K562 (cell line): Measurements from ENCODE around the gene PREB. TPM values are rescaled to one million over a fixed set of nuclear protein-coding genes. Genes with fewer than 3 reads are reported as not detected.

Experiments used
- C11orf30 ChIP-seq: fragments of 450-650 bp; IDR thresholded peaks from 2 replicates; pipeline ENCODE4 v1.6.1; 2016; ENCODE audit warnings: low read depth, mild to moderate bottlenecking
- CTBP1 ChIP-seq: fragments of 450-650 bp; IDR thresholded peaks from 2 replicates; pipeline ENCODE4 v1.6.1; 2016; ENCODE audit warnings: borderline replicate concordance
- CTCF ChIP-seq, 3 experiments: IDR thresholded peaks in 2 of 3; conservative IDR thresholded peaks in 1 of 3; 2 replicates each; pipeline ENCODE4 v1.5.1; 2011 to 2012; ENCODE audit warnings: low read length in 3 of 3, mild to moderate bottlenecking in 3 of 3, control low read depth in 2 of 3, improper control_type of control experiment in 1 of 3, inconsistent platforms in 1 of 3, low read depth in 1 of 3, mixed read lengths in 1 of 3, moderate library complexity in 1 of 3; ENCODE audit not compliant: insufficient read depth in 2 of 3
- DEAF1 ChIP-seq: fragments of 450-650 bp; formaldehyde crosslinking; IDR thresholded peaks from 2 replicates; pipeline ENCODE4 v1.4.0; 2020; ENCODE audit warnings: mild to moderate bottlenecking, moderate library complexity
- EZH2 ChIP-seq: IDR thresholded peaks from 2 replicates; pipeline ENCODE4 v1.6.1; 2012; ENCODE audit warnings: low read depth, mild to moderate bottlenecking, inconsistent platforms, low read length, borderline replicate concordance
- FOXP1 ChIP-seq: sonication (generic); formaldehyde crosslinking; IDR thresholded peaks from 2 replicates; pipeline ENCODE4 v1.8.0; 2022; ENCODE audit warnings: mild to moderate bottlenecking, missing genetic modification reagents
- HSF4 ChIP-seq: fragments of 250-450 bp; sonication (Bioruptor Pico); IDR thresholded peaks from 2 replicates; pipeline ENCODE4 v2.1.2; 2022; ENCODE audit warnings: mild to moderate bottlenecking, moderate library complexity, borderline replicate concordance
- KLF1 ChIP-seq: fragments of 450-650 bp; IDR thresholded peaks from 2 replicates; pipeline ENCODE4 v1.6.1; 2016; ENCODE audit warnings: missing genetic modification characterization, missing compliant biosample characterization
- MAX ChIP-seq: sonication (generic); formaldehyde crosslinking; IDR thresholded peaks from 2 replicates; pipeline ENCODE4 v1.9.0; 2022; ENCODE audit warnings: mild to moderate bottlenecking, missing genetic modification reagents
- MAZ ChIP-seq, 2 experiments: fragments of 450-650 bp in 1 of 2; sonication (generic) in 1 of 2; formaldehyde crosslinking; IDR thresholded peaks in 1 of 2; conservative IDR thresholded peaks in 1 of 2; 2 replicates each; pipeline versions ENCODE4 v1.4.0 to v1.5.0; 2020; ENCODE audit warnings: mild to moderate bottlenecking in 1 of 2, missing genetic modification reagents in 1 of 2
- RNF2 ChIP-seq: sonication (generic); IDR thresholded peaks from 2 replicates; pipeline ENCODE4 v1.6.1; 2016
- SMC3 ChIP-seq: conservative IDR thresholded peaks from 2 replicates; pipeline ENCODE4 v1.6.1; 2011; ENCODE audit warnings: low read depth, low read length, improper control_type of control experiment; ENCODE audit not compliant: insufficient read depth
- TCF3 ChIP-seq: sonication (generic); formaldehyde crosslinking; IDR thresholded peaks from 2 replicates; pipeline ENCODE4 v1.4.0; 2020; ENCODE audit warnings: mild to moderate bottlenecking, missing genetic modification reagents
- ZNF12 ChIP-seq: sonication (generic); formaldehyde crosslinking; IDR thresholded peaks from 2 replicates; pipeline ENCODE4 v1.4.0; 2020; ENCODE audit warnings: mild to moderate bottlenecking, missing genetic modification reagents
- ZNF740 ChIP-seq, 3 experiments: fragments of 200-800 bp in 1 of 3; sonication (Bioruptor generic) in 1 of 3; sonication (generic) in 1 of 3; formaldehyde crosslinking in 1 of 3; IDR thresholded peaks; 2 replicates each; pipeline versions ENCODE4 v1.6.1 to v1.8.0; 2016 to 2022; ENCODE audit warnings: mild to moderate bottlenecking in 2 of 3, missing compliant biosample characterization in 2 of 3, missing genetic modification characterization in 2 of 3, missing genetic modification reagents in 1 of 3
- polyA plus RNA-seq, 8 experiments: library from polyadenylated mRNA; depleted of rRNA in 4 of 8; stranded (reverse) in 5 of 8; unstranded in 3 of 8; fragments of >200 nt; fragmentation: Nextera tagmentation in 2 of 8; fragmentation: Illumina TruSeq in 1 of 8; extraction: Ambion mirVana in 2 of 8; extraction: Trizol in 1 of 8; gene quantifications; 2 replicates each; pipeline versions ENCODE4 v1.2.1 to v1.2.3, GENCODE V29; 2011 to 2014; ENCODE audit warnings: inconsistent platforms in 1 of 8, missing spikeins in 1 of 8
- total RNA-seq, 7 experiments: library from RNA; depleted of rRNA in 6 of 7; stranded (reverse); fragments of >200 nt in 6 of 7; fragmentation: Illumina TruSeq in 2 of 7; extraction: Trizol in 2 of 7; gene quantifications; 2 replicates each; pipeline versions ENCODE4 v1.2.1 to v1.2.3, GENCODE V29; 2011 to 2021; ENCODE audit warnings: low replicate concordance in 1 of 7

Gene PREB
- total and polyA plus RNA-seq, 9 of the 15 experiments (the other 6 are each of a cell fraction or from before 2014, with no cell fraction given), result 35.1 to 84.2 (median 67.2) TPM

GRCh38 chr2:27085673-27086089, 48.8 kb downstream of the PREB start (continued):
- TF ChIP-seq ZNF740 (CRISPR knock-in tag; IDR thresholded peaks at IDR 0.05) (no peak), ZNF740 (tag; IDR thresholded peaks at IDR 0.05) (0 out of 4 replicates have a peak, but pooled peaks of 1 of the 2 experiments have one; percentile 32), DEAF1 (CRISPR knock-in tag) (peak; percentile 58; the same call in 1 of the 2 replicates), EZH2 (no peak), C11orf30 (peak; percentile 54), RNF2 (peak; percentile 30; the same call in 1 of the 2 replicates), MAX (CRISPR knock-in tag) (peak; percentile 52; the same call in 1 of the 2 replicates), SMC3 (0 out of 2 replicates have a peak, but pooled peaks have one; percentile 25), HSF4 (no peak), ZNF12 (0 out of 2 replicates have a peak, but pooled peaks have one; percentile 5), MAZ (CRISPR knock-in tag; conservative IDR thresholded peaks at IDR 0.05 in 1 of 2, IDR thresholded peaks at IDR 0.05 in 1 of 2) (peak in 1 of 2 experiments; percentile 31; a peak in 1 of 4 replicates), CTBP1 (peak; percentile 59; the same call in 1 of the 2 replicates), KLF1 (peak; percentile 69; the same call in 1 of the 2 replicates), FOXP1 (peak; percentile 8; the same call in 1 of the 2 replicates), CTCF (IDR thresholded peaks at IDR 0.05 in 2 of 3, conservative IDR thresholded peaks at IDR 0.05 in 1 of 3; ENCODE audit: insufficient read depth in 2 of 3, low read depth in 1 of 3, low read length in 3 of 3) (peak; percentile 57 to 65 (median 63)), TCF3 (CRISPR knock-in tag) (0 out of 2 replicates have a peak, but pooled peaks have one; percentile 18)
